NCI-H1436 (cell line): ENCODE measurements around the gene GPI.
"Not testable (repeated sequence)": the region's sequence is repeated elsewhere in the genome, so short reads cannot be mapped to it uniquely, and the experiment has no call there.

Experiments
- DNase-seq: peaks from one replicate; lab custom pipeline; 2025; lab: John Stamatoyannopoulos, UW

GPI gene

GRCh38 chr19:34368338-34368737 lies 3.3 kb downstream of the GPI start:
- DNase-seq = no peak

GRCh38 chr19:34369166-34369565 lies 4.2 kb downstream of the GPI start:
- not testable (repeated sequence) for DNase-seq

- no peak for DNase-seq
These were observed 5.1 kb downstream of the GPI start for GRCh38 chr19:34370117-34370516.

- DNase-seq = no peak
These were observed 6.0 kb downstream of the GPI start for GRCh38 chr19:34370983-34371382.

- DNase-seq = no peak
These were observed 8.7 kb downstream of the GPI start for GRCh38 chr19:34373601-34374288.

- no peak for DNase-seq
These were observed 10.6 kb downstream of the GPI start for GRCh38 chr19:34375598-34375997.

- DNase-seq = no peak
These were observed 15.7 kb downstream of the GPI start for GRCh38 chr19:34380639-34381241.

- DNase-seq = no peak
These were observed 16.6 kb downstream of the GPI start for GRCh38 chr19:34381399-34382251.

- no peak for DNase-seq
These were observed 17.5 kb downstream of the GPI start for GRCh38 chr19:34382471-34382870.

- no peak for DNase-seq
These were observed 18.6 kb downstream of the GPI start for GRCh38 chr19:34383599-34383998.

GRCh38 chr19:34386645-34387445 lies 21.8 kb downstream of the GPI start:
- DNase-seq = no peak

GRCh38 chr19:34387446-34387810 lies 22.4 kb downstream of the GPI start:
- DNase-seq = no peak

- DNase-seq = not testable (repeated sequence)
These were observed 23.7 kb downstream of the GPI start for GRCh38 chr19:34388745-34389144.

- DNase-seq = no peak
These were observed 26.8 kb downstream of the GPI start for GRCh38 chr19:34391813-34392212.

- no peak for DNase-seq
These were observed 28.0 kb downstream of the GPI start for GRCh38 chr19:34393031-34393430.

GRCh38 chr19:34393629-34394028 lies 28.6 kb downstream of the GPI start:
- no peak for DNase-seq

GRCh38 chr19:34397853-34398252 lies 32.9 kb downstream of the GPI start:
- no peak for DNase-seq

GRCh38 chr19:34399886-34400285 lies 34.9 kb downstream of the GPI start:
- no peak for DNase-seq

- not testable (repeated sequence) for DNase-seq
These were observed 35.8 kb downstream of the GPI start for GRCh38 chr19:34400844-34401243.

- no peak for DNase-seq
These were observed 37.1 kb downstream of the GPI start for GRCh38 chr19:34402074-34402600.

GRCh38 chr19:34403784-34404108 lies 38.8 kb downstream of the GPI start:
- DNase-seq = no peak
